ENCODE results near the gene TMEM196. TPM values are rescaled to one million over a fixed set of nuclear protein-coding genes. Genes with fewer than 3 reads are reported as not detected.

The TMEM196 gene
- total RNA-seq, 1 experiment from 2014 or later, result not detected

Other genes with a start within 250 kb of the TMEM196 start
- 18.4 and 25.4 TPM in 2 replicates for gene POLR1F, start 64.6 kb downstream of the TMEM196 start, total RNA-seq (2014; rRNA removed; shearing (Covaris generic))